GM18505 (cell line): Measurements from ENCODE around the gene HOTAIR.

Source experiments
- ATAC-seq: cut with Tn5 transposase; IDR thresholded peaks from one replicate; pipeline ENCODE4 v1.9.1; 2021; ENCODE audit not compliant: unreplicated experiment
- POLR2A ChIP-seq: IDR thresholded peaks from 4 replicates; pipeline ENCODE4 v1.6.1; 2011; ENCODE audit warnings: borderline replicate concordance; ENCODE audit not compliant: insufficient read depth, insufficient read length; ENCODE audit errors: extremely low read depth

The HOTAIR gene

GRCh38 chr12:53983950-53984572 lies 9.3 kb upstream of the HOTAIR start:
- ATAC-seq = no peak
- TF ChIP-seq POLR2A = no peak

GRCh38 chr12:53983568-53983949 lies 8.8 kb upstream of the HOTAIR start:
- TF ChIP-seq POLR2A = no peak
- ATAC-seq = no peak

- TF ChIP-seq POLR2A = no peak
- no peak for ATAC-seq
Observed at GRCh38 chr12:53982648-53983567, 8.2 kb upstream of the HOTAIR start.

GRCh38 chr12:53981634-53982565 lies 7.1 kb upstream of the HOTAIR start:
- no peak for ATAC-seq
- no peak for TF ChIP-seq POLR2A

GRCh38 chr12:53980802-53981496 lies 6.2 kb upstream of the HOTAIR start:
- no peak for TF ChIP-seq POLR2A
- ATAC-seq = no peak

- no peak for TF ChIP-seq POLR2A
- ATAC-seq = no peak
Observed at GRCh38 chr12:53980104-53980801, 5.5 kb upstream of the HOTAIR start.

GRCh38 chr12:53978477-53979356 lies 4.0 kb upstream of the HOTAIR start:
- ATAC-seq = no peak
- TF ChIP-seq POLR2A = no peak

GRCh38 chr12:53977596-53978445 lies 3.1 kb upstream of the HOTAIR start:
- ATAC-seq = no peak
- no peak for TF ChIP-seq POLR2A

- no peak for ATAC-seq
- no peak for TF ChIP-seq POLR2A
Observed at GRCh38 chr12:53976823-53977595, 2.3 kb upstream of the HOTAIR start.
